H1 (cell line): Measurements from ENCODE around the gene WDR41. TPM values are rescaled to one million over a fixed set of nuclear protein-coding genes. Genes with fewer than 3 reads are reported as not detected.

Source experiments
- CHD7 ChIP-seq: fragments of 300-600 bp; sonication (generic); IDR thresholded peaks from 2 replicates; pipeline ENCODE4 v1.7.1; 2012; ENCODE audit warnings: low read length, moderate library complexity, mild to moderate bottlenecking, inconsistent platforms; ENCODE audit not compliant: insufficient replicate concordance
- CREB1 ChIP-seq: IDR thresholded peaks from 2 replicates; pipeline ENCODE4 v1.6.1; 2012; ENCODE audit warnings: inconsistent platforms
- MAX ChIP-seq: IDR thresholded peaks from 2 replicates; pipeline ENCODE4 v1.6.1; 2012; ENCODE audit warnings: inconsistent platforms
- RNF2 ChIP-seq: fragments of 200-900, 300-1000 bp; sonication (generic); IDR thresholded peaks from 2 replicates; pipeline ENCODE4 v1.7.1; 2016; ENCODE audit warnings: borderline replicate concordance, low read depth, mild to moderate bottlenecking, antibody characterized with exemption, low read length; ENCODE audit not compliant: poor library complexity, severe bottlenecking; ENCODE audit errors: missing control alignments
- RXRA ChIP-seq: IDR thresholded peaks from 2 replicates; pipeline ENCODE4 v1.6.1; 2011; ENCODE audit warnings: low read depth, mild to moderate bottlenecking, low read length, moderate library complexity; ENCODE audit not compliant: insufficient read depth
- SIRT6 ChIP-seq: IDR thresholded peaks from one replicate; pipeline ENCODE4 v1.7.1; 2012; ENCODE audit warnings: low read length, inconsistent platforms
- ZNF274 ChIP-seq: IDR thresholded peaks from 2 replicates; pipeline ENCODE4 v1.7.0; 2012; ENCODE audit warnings: low read length, borderline replicate concordance; ENCODE audit errors: extremely low read depth
- polyA plus RNA-seq, 7 experiments: library from polyadenylated mRNA; depleted of rRNA in 3 of 7; stranded (reverse) in 5 of 7; unstranded in 2 of 7; fragments of >200 nt in 5 of 7; fragments of 200-250 nt in 2 of 7; gene quantifications; 1 replicate in 5 of 7; 2 replicates in 1 of 7; 4 replicates in 1 of 7; pipeline versions ENCODE4 v1.2.1 to v1.2.3, GENCODE V29; 2011 to 2013; ENCODE audit warnings: missing spikeins in 2 of 7, mixed read lengths in 2 of 7
- total RNA-seq: library from RNA; stranded (reverse); fragmentation: NEBNext Ultra II Directional; extraction: Animal tissue kit (Norgen Biotek cat#: 25700); gene quantifications from 2 replicates; pipeline ENCODE4 v1.2.1, GENCODE V29; 2021

Gene WDR41
- total and polyA plus RNA-seq, 2 of the 8 experiments (the other 6 are each of a cell fraction or from before 2014, with no cell fraction given), result 16.4 to 44.9 TPM

- no peak for TF ChIP-seq CHD7
- TF ChIP-seq CREB1, result no peak
- no peak for TF ChIP-seq RXRA
- no peak for TF ChIP-seq SIRT6
- TF ChIP-seq MAX, result no peak
- no peak for TF ChIP-seq RNF2
- no peak for TF ChIP-seq ZNF274
- TF ChIP-seq, all 59 proteins: peak for 0
These were observed 7.3 kb upstream of the WDR41 start (continued) for GRCh38 chr5:77499441-77499840.
